GM23248 (cell line): Measurements from ENCODE around the gene MTUS2. TPM values are rescaled to one million over a fixed set of nuclear protein-coding genes. Genes with fewer than 3 reads are reported as not detected.

ENCODE experiments used
- DNase-seq: peaks from one replicate; pipeline ENCODE4 v3.0.0-alpha.2; 2015
- H2AFZ ChIP-seq: fragments of 200-600 bp; sonication (generic); 2 replicates; pipeline ENCODE4 v1.6.1; 2016; ENCODE audit warnings: antibody characterized with exemption
- H3F3A ChIP-seq: fragments of 200-600 bp; sonication (generic); 2 replicates; pipeline ENCODE4 v1.6.1; 2016; ENCODE audit warnings: mild to moderate bottlenecking, antibody characterized with exemption, mixed run types; ENCODE audit not compliant: insufficient read depth
- H3K27ac ChIP-seq: fragments of 200-600 bp; sonication (generic); 2 replicates; pipeline ENCODE4 v1.5.1; 2016; ENCODE audit warnings: mild to moderate bottlenecking
- H3K27me3 ChIP-seq: fragments of 200-600 bp; sonication (generic); replicated peaks from 2 replicates; pipeline ENCODE4 v1.6.1; 2016; ENCODE audit warnings: mild to moderate bottlenecking; ENCODE audit not compliant: insufficient read depth
- H3K36me3 ChIP-seq: fragments of 200-600 bp; sonication (generic); 2 replicates; pipeline ENCODE4 v1.6.1; 2016; ENCODE audit warnings: low read depth, mild to moderate bottlenecking
- H3K4me1 ChIP-seq: fragments of 200-600 bp; sonication (generic); 2 replicates; pipeline ENCODE4 v1.6.1; 2016; ENCODE audit warnings: mild to moderate bottlenecking; ENCODE audit not compliant: insufficient read depth
- H3K4me2 ChIP-seq: fragments of 200-600 bp; sonication (generic); one replicate; pipeline ENCODE4 v1.6.1; 2016; ENCODE audit warnings: mild to moderate bottlenecking; ENCODE audit not compliant: unreplicated experiment
- H3K4me3 ChIP-seq: fragments of 200-600 bp; sonication (generic); 2 replicates; pipeline ENCODE4 v1.5.1; 2016; ENCODE audit warnings: mild to moderate bottlenecking
- H3K79me2 ChIP-seq: fragments of 200-600 bp; sonication (generic); 2 replicates; pipeline ENCODE4 v1.6.1; 2016; ENCODE audit warnings: mild to moderate bottlenecking; ENCODE audit not compliant: insufficient read depth
- H3K9ac ChIP-seq: fragments of 200-600 bp; sonication (generic); 2 replicates; pipeline ENCODE4 v1.6.1; 2016; ENCODE audit warnings: mild to moderate bottlenecking
- H3K9me2 ChIP-seq: fragments of 200-600 bp; sonication (generic); 2 replicates; pipeline ENCODE4 v1.6.1; 2016; ENCODE audit warnings: mixed run types, mild to moderate bottlenecking, moderate library complexity; ENCODE audit not compliant: insufficient read depth
- H3K9me3 ChIP-seq: fragments of 200-600 bp; sonication (generic); one replicate; pipeline ENCODE4 v1.6.1; 2017; ENCODE audit warnings: low read depth
- H4K20me1 ChIP-seq: fragments of 200-600 bp; sonication (generic); 2 replicates; pipeline ENCODE4 v1.6.0; 2016; ENCODE audit not compliant: insufficient read depth
- EZH2 ChIP-seq: fragments of 200-600 bp; sonication (generic); IDR thresholded peaks from 2 replicates; pipeline ENCODE4 v1.6.1; 2018; ENCODE audit warnings: antibody characterized with exemption, mild to moderate bottlenecking; ENCODE audit not compliant: insufficient read depth, poor library complexity, severe bottlenecking
- EZH2phosphoT487 ChIP-seq: fragments of 200-600 bp; sonication (generic); IDR thresholded peaks from 2 replicates; pipeline ENCODE4 v1.6.1; 2018; ENCODE audit warnings: antibody characterized with exemption, moderate library complexity, mild to moderate bottlenecking, low read depth; ENCODE audit not compliant: insufficient read depth
- WGBS, 2 experiments: methylation state at CpG; one replicate each; pipeline ENCODE4 v1.1.6; 2015 to 2017; ENCODE audit warnings: low lambda C conversion rate in 2 of 2, low coverage in 1 of 2; ENCODE audit errors: missing lambda C conversion rate in 2 of 2; 5-methylcytosine and 5-hydroxymethylcytosine counted together
- in situ Hi-C: fragments of 300-500 bp; cut with MboI; formaldehyde crosslinking; loops from 2 replicates; pipeline ENCODE4 v1.15.0; 2020
- polyA plus RNA-seq: library from polyadenylated mRNA; unstranded; fragments of >200 nt; fragmentation: Nextera tagmentation; extraction: Ambion mirVana; gene quantifications from 2 replicates; pipeline ENCODE4 v1.2.1, GENCODE V29; 2016
- total RNA-seq: library from RNA; depleted of rRNA; stranded (reverse); fragments of >200 nt; shearing (Covaris generic); gene quantifications from 2 replicates; pipeline ENCODE4 v1.2.3, GENCODE V29; 2014

Gene MTUS2
- total and polyA plus RNA-seq, 2 experiments from 2014 or later: 0.43 to 0.74 TPM

DNA sequence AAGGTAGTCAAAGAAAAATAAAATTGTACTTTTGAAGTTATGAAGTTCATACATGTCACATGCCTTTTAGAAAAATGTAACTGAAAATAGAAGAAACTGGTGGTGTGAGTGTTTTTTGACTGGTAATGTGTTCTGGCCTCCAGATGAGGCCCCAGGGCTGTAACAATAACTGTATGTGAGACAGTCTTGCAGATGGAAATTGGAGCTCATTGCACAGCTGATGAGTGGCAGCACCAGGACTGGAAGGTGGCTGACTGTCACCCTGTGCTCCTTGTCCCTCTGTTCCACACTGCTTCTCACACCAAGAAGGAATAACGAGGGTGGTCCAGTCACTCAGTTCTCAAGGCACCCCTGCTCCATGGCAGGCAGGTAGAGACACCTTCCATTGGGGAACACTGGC is 559.7 kb downstream of the MTUS2 start:
- Histone ChIP-seq H3K79me2 (no peaks in the 10 kb centered on the region), H3K36me3 (no peaks in the 10 kb centered on the region), H3K4me2 (no peak overlapping the region), H3K4me1 (no peaks in the 10 kb centered on the region), H3K9me3 (no peaks in the 10 kb centered on the region), H3F3A (no peaks in the 10 kb centered on the region), H3K9me2 (no peaks in the 10 kb centered on the region), H3K27ac (no peak overlapping the region), H3K9ac (no peak overlapping the region), H4K20me1 (no peaks in the 10 kb centered on the region), H3K27me3 (peaks cover 34% of the 10 kb centered on the region), H3K4me3 (no peak overlapping the region), H2AFZ (no peak overlapping the region)
- 0 to 6% methylated on average over 1 of the region's 1 CpG for WGBS, 2 experiments
- DNase-seq: no peak
- in situ Hi-C loops: no loop called here
- TF ChIP-seq EZH2phosphoT487 (no peak), EZH2 (no peak)

DNA sequence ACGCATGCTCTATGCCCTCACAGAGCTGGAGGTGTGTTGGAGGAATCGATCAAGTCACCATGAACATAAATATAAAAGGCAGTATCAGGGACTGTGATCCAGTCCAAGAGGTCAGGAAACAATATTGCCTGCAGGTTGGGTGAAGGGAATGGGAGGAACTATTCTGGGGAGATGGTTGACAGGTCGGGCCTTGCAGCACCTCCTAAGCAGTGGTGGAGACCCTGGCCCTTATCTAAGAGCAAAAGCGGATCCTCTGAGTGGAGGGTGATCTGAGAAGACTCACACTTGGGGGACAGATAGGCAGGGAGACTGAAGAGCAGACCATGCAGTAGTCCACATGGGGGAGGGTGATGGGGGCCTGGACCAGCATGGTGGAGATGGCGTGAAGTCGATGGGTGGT is 561.9 kb downstream of the MTUS2 start:
- DNase-seq: no peak
- in situ Hi-C loops: no loop called here
- Histone ChIP-seq H3K4me3 (no peak overlapping the region), H3K9me2 (no peaks in the 10 kb centered on the region), H3F3A (no peaks in the 10 kb centered on the region), H3K79me2 (no peaks in the 10 kb centered on the region), H3K27ac (no peak overlapping the region), H3K36me3 (no peaks in the 10 kb centered on the region), H3K27me3 (peaks cover 26% of the 10 kb centered on the region; the same call in 1 of the 2 replicates), H3K9me3 (no peaks in the 10 kb centered on the region), H4K20me1 (no peaks in the 10 kb centered on the region), H2AFZ (no peak overlapping the region), H3K9ac (no peak overlapping the region), H3K4me1 (no peaks in the 10 kb centered on the region), H3K4me2 (no peak overlapping the region)
- no peak for TF ChIP-seq EZH2phosphoT487
- WGBS, 2 experiments: 66 to 70% methylated on average over 6 of the region's 6 CpGs

DNA sequence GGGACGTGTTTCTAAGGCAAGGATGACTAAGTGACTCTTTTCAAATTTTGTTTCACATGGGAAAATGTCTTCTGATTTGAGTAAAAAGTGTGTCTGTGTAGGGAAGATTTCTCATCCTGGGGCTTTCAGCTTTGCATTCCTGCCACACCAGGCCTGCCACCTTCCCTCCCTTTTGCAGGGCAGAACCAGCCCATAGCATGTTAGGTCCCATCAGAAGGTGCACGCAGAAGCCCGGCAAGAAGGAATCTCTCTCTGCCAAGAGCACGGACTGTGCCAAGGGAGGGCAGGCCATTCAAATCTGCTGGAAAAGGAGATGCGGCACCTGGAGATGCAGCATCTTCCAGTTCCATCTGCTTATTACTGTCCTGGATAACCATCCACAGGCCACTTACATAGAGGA is 563.3 kb downstream of the MTUS2 start:
- Histone ChIP-seq H2AFZ (no peak overlapping the region), H3K4me2 (no peak overlapping the region), H3K9ac (no peak overlapping the region), H3F3A (no peaks in the 10 kb centered on the region), H3K4me3 (no peak overlapping the region), H3K36me3 (no peaks in the 10 kb centered on the region), H3K27me3 (peaks cover 17% of the 10 kb centered on the region; the same call in 1 of the 2 replicates), H3K79me2 (no peaks in the 10 kb centered on the region), H3K9me2 (no peaks in the 10 kb centered on the region), H4K20me1 (no peaks in the 10 kb centered on the region), H3K4me1 (no peaks in the 10 kb centered on the region), H3K9me3 (no peaks in the 10 kb centered on the region), H3K27ac (no peak overlapping the region)
- DNase-seq: no peak
- in situ Hi-C loops: no loop called here
- WGBS, 2 experiments: 48 to 50% methylated on average over 5 of the region's 5 CpGs
- no peak for TF ChIP-seq EZH2
- no peak for TF ChIP-seq EZH2phosphoT487

DNA sequence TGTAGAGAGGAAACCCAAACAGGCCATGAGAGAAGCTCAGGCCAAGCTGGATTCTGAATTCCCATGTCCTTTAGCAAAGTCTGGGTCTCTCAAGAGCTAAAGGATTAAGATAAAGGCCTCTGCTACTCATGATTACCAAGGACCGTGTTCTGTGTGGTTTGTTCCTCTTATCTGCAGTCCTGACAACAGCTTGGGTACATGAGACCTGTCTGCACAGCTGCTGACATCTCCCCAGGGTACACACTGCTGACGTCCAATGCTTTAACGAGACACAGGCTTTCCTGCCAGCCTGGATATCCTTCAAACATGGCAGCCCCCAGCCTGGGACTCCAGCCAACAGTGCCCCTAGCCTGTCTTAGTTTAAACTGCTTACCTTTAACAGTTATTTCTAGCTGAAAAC is 564.3 kb downstream of the MTUS2 start:
- Histone ChIP-seq H3K79me2 (no peaks in the 10 kb centered on the region), H3K9ac (no peak overlapping the region), H2AFZ (no peak overlapping the region), H3K9me2 (no peaks in the 10 kb centered on the region), H3K27ac (no peak overlapping the region), H3K4me2 (no peak overlapping the region), H3K36me3 (no peaks in the 10 kb centered on the region), H3K4me3 (no peak overlapping the region), H3F3A (no peaks in the 10 kb centered on the region), H4K20me1 (no peaks in the 10 kb centered on the region), H3K9me3 (no peaks in the 10 kb centered on the region), H3K27me3 (peaks cover 17% of the 10 kb centered on the region; the same call in 1 of the 2 replicates), H3K4me1 (no peaks in the 10 kb centered on the region)
- DNase-seq: no peak
- WGBS, 2 experiments: 2 to 3% methylated on average over 3 of the region's 3 CpGs
- in situ Hi-C loops: no loop called here
- TF ChIP-seq EZH2phosphoT487 (no peak), EZH2 (no peak)

DNA sequence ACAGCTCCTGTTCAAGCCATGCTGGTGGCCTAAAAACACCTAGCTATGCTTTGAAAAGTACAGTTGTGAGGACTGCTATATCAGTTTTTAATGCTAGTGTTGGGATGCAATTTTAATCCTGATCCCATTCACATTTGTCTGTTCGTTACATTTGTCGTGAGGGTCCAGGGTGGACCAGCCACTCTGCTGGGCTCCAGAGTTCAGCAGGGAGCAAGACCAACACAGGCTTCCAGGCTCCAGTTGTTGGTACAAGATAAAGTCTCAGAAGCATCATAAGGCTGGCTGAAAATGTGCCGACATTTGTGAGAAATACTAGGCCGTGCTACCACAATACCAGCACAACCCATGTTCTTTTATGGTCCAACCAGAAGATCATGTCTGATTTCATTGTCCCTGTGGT is 564.7 kb downstream of the MTUS2 start:
- H3F3A ChIP-seq: no peaks in the 10 kb centered on the region
- H3K4me3 ChIP-seq: no peak overlapping the region
- no peaks in the 10 kb centered on the region for H3K4me1 ChIP-seq
- H3K27me3 ChIP-seq: peaks cover 17% of the 10 kb centered on the region; the same call in 1 of the 2 replicates
- H4K20me1 ChIP-seq: no peaks in the 10 kb centered on the region
- H3K27ac ChIP-seq: no peak overlapping the region
- H3K9me2 ChIP-seq: no peaks in the 10 kb centered on the region
- no peak overlapping the region for H3K4me2 ChIP-seq
- no peak for TF ChIP-seq EZH2
- TF ChIP-seq EZH2phosphoT487: no peak
- no peak for DNase-seq
- H3K36me3 ChIP-seq: no peaks in the 10 kb centered on the region
- H2AFZ ChIP-seq: no peak overlapping the region
- H3K9me3 ChIP-seq: no peaks in the 10 kb centered on the region
- in situ Hi-C loops: no loop called here
- H3K9ac ChIP-seq: no peak overlapping the region
- no peaks in the 10 kb centered on the region for H3K79me2 ChIP-seq
- WGBS, 2 experiments: 44 to 46% methylated on average over 4 of the region's 4 CpGs
